HCT116 (cell line): ENCODE measurements around the gene TTLL6.

ENCODE experiments used
- EZH2phosphoT487 ChIP-seq: fragments of 200-600 bp; IDR thresholded peaks from 2 replicates; pipeline ENCODE4 v1.6.1; 2018; ENCODE audit warnings: antibody characterized with exemption, borderline replicate concordance
- JUND ChIP-seq: IDR thresholded peaks from 2 replicates; pipeline ENCODE4 v1.6.1; 2012
- POLR2A ChIP-seq: IDR thresholded peaks from 2 replicates; pipeline ENCODE4 v1.7.0; 2011; ENCODE audit warnings: borderline replicate concordance; ENCODE audit not compliant: insufficient read depth, insufficient read length; ENCODE audit errors: extremely low read depth
- POLR2AphosphoS5 ChIP-seq: IDR thresholded peaks from 2 replicates; pipeline ENCODE4 v1.6.1; 2011; ENCODE audit warnings: mild to moderate bottlenecking, low read depth, low read length, moderate library complexity
- RAD21 ChIP-seq: IDR thresholded peaks from 2 replicates; pipeline ENCODE4 v1.6.1; 2012; ENCODE audit warnings: low read depth, mild to moderate bottlenecking
- SP1 ChIP-seq: IDR thresholded peaks from 2 replicates; pipeline ENCODE4 v1.6.1; 2012; ENCODE audit warnings: low read depth
- SRF ChIP-seq: IDR thresholded peaks from 2 replicates; pipeline ENCODE4 v1.6.1; 2012; ENCODE audit warnings: low read depth
- TF ChIP-seq, protein P1 (sequence below), 3 experiments: fragments of 200-600 bp in 1 of 3; sonication (generic) in 1 of 3; IDR thresholded peaks in 2 of 3; conservative IDR thresholded peaks in 1 of 3; 2 replicates each; pipeline ENCODE4 v1.5.1; 2012 to 2017; ENCODE audit warnings: low read depth in 2 of 3, low read length in 2 of 3, antibody characterized with exemption in 1 of 3, borderline replicate concordance in 1 of 3, control low read depth in 1 of 3, mild to moderate bottlenecking in 1 of 3, mixed read lengths in 1 of 3, mixed run types in 1 of 3, moderate library complexity in 1 of 3; ENCODE audit not compliant: insufficient read depth in 1 of 3
- TF ChIP-seq, protein P2 (sequence below): IDR thresholded peaks from 2 replicates; pipeline ENCODE4 v1.6.1; 2012

DNA sequence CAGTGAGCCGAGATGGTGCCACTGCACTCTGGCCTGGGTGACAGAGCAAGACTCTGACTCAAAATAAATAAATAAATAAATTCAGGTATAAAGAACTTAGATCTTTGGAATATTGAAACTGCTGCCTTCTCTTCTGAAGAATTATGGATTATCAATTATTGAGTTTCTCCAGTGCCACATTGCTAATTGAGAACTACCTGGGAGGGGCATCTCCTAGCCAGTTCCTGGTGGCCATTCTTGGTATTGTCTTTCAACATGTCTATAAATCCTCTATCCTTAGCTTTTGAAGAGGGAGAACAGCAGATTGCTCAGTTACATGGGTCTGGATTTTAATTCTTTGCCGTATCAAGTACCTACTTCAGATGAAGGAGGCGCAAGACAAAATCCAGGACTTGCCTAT lies 43.0 kb upstream of the TTLL6 start:
- TF ChIP-seq POLR2A (no peak), SRF (no peak), EZH2phosphoT487 (no peak), JUND (no peak), SP1 (no peak), RAD21 (no peak), POLR2AphosphoS5 (no peak)
- TF ChIP-seq, protein P1, sequence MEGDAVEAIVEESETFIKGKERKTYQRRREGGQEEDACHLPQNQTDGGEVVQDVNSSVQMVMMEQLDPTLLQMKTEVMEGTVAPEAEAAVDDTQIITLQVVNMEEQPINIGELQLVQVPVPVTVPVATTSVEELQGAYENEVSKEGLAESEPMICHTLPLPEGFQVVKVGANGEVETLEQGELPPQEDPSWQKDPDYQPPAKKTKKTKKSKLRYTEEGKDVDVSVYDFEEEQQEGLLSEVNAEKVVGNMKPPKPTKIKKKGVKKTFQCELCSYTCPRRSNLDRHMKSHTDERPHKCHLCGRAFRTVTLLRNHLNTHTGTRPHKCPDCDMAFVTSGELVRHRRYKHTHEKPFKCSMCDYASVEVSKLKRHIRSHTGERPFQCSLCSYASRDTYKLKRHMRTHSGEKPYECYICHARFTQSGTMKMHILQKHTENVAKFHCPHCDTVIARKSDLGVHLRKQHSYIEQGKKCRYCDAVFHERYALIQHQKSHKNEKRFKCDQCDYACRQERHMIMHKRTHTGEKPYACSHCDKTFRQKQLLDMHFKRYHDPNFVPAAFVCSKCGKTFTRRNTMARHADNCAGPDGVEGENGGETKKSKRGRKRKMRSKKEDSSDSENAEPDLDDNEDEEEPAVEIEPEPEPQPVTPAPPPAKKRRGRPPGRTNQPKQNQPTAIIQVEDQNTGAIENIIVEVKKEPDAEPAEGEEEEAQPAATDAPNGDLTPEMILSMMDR (IDR thresholded peaks at IDR 0.05 in 2 of 3, conservative IDR thresholded peaks at IDR 0.05 in 1 of 3; ENCODE audit: borderline replicate concordance in 1 of 3, insufficient read depth in 1 of 3, low read depth in 2 of 3, low read length in 2 of 3) = peak in 2 of 3 experiments; percentile 47 to 55; a peak in 4 of 6 replicates
- TF ChIP-seq, protein P2, sequence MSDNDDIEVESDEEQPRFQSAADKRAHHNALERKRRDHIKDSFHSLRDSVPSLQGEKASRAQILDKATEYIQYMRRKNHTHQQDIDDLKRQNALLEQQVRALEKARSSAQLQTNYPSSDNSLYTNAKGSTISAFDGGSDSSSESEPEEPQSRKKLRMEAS = no peak
